GM21515 (cell line): ENCODE data around the gene CACNA1B.

Experiments used
- ATAC-seq: cut with Tn5 transposase; IDR thresholded peaks from one replicate; pipeline ENCODE4 v1.9.1; 2021; ENCODE audit not compliant: unreplicated experiment

CACNA1B gene

DNA sequence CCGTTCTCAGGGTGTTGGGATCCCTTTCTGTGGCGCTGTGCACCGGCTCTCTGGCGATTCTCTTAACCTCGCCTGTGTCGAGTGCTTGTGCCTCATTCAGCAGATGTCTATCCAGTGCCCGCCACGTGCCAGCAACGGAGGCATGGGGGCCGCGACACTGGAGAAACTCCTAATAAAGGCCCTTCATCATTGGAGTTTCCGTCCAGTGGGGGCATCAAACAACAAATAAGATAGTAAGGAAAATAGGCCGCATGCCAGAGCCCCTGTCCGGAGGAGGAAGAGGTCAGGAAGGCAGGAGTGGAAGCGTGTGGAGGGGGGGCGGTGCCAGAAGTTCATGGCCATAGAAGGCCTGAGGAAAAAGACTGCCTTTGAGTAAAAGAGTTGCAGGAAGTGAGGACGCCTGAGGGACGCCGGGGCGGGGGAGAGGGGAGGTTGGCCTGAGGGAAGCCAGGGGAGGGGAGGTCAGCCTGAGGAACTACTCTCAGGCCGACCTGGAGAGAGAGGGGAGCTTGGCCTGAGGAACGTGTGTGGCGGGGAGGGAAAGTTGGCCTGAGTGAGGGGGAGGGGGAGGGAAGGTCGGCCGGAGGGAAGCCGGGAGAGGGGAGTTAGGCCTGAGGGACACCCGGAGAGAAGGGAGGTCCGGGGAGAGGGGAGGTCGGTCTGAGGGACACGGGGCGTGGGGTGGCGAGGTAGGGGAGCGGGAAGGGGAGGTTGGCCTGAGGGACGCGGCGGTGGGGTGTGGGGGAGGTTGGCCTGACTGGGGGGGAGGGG lies 82.2 kb downstream of the CACNA1B start:
- ATAC-seq: no peak

DNA sequence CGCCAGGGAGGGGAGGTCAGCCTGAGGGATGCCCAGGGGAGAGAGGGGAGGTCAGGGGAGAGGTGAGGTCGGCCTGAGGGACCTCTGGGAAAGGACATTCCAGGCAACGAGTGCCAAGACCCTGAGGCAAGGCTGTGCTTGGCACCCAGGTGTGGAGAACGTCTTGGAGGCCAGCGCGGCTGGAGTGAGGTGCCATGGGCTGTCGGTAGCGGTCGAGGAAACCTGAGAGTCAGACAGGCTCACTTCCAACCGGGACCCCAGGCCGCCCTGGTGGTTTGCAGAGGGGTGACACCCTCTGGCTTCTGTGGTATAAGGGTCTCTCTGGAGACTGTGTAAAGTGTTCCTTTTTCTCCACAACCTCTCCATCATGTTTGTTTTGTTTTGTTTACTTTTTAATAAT lies 82.9 kb downstream of the CACNA1B start:
- ATAC-seq: no peak

DNA sequence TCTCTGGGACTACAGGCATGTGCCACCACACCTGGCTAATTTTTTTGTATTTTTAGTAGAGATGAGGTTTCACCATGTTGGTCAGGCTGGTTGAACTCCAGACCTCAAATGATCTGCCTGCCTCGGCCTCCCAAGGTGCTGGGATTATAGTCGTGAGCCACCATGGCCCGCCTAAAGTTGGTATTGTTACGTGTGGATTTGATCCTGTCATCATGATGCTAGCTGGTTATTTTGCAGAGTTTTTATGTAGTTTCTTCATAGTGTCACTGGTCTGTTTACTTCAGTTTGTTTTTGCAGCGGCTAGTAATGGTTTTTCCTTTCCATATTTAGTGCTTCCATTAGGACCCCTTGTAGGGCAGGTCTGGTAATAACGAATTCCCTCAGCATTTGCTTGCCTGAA lies 85.9 kb downstream of the CACNA1B start:
- ATAC-seq: no peak

DNA sequence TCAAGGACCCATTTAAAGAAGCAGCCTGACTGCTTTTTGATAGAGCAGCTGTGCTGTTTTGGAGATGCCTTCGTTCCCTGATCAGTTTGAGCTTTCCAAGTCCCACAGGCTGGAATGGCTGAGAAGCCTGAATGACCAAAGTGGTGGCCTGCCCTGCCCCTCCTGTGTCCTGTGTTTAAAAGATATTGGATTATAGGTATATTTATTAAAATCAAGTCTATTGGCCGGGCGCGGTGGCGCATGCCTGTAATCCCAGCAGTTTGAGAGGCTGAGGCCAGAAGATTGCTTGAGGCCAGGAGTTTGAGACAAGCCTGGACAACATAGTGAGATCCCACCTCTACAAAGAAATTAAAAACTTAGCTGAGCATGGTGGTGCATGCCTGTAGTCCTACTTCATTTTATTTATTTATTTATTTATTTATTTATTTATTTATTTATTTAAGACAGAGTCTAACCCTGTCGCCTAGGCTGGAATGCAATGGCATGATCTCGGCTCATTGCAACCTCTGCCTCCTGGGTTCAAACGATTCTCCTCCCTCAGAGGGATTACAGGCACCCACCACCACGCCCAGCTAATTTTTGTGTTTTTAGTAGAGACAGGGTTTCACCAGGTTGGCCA lies 87.7 kb downstream of the CACNA1B start:
- ATAC-seq: no peak

DNA sequence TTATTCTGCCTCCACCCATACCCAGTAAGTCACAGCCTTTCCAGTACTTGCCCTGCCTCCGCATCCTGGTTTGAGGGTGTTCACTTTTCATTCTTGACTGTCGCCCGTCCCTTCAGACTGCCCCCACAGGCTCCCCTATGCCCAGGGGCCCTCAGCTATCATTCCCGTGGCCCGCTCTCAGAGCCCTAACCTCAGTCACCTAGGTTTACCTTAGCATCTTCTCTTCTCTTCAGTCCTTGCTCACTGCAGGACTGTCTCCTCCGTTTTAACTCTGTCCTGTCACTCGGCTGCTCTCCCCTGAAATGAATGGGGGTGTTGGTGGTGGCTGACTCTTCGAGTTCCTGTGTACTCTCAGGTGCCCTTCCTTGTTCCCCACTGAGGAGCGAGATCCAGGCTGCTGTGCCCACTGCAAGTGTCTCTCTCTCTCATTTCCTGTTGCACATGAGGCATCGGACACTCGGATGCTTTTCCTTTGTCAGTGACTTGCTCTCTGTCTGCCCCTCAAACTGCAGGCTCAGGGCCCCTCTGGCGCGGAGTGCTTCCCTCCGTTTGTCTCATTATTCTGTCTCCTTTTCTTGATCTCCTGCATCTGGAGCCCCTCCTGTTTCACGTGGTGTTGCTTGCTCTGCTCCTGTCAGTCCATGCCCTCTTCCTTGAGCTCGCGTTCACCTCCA lies 89.8 kb downstream of the CACNA1B start:
- ATAC-seq: no peak

DNA sequence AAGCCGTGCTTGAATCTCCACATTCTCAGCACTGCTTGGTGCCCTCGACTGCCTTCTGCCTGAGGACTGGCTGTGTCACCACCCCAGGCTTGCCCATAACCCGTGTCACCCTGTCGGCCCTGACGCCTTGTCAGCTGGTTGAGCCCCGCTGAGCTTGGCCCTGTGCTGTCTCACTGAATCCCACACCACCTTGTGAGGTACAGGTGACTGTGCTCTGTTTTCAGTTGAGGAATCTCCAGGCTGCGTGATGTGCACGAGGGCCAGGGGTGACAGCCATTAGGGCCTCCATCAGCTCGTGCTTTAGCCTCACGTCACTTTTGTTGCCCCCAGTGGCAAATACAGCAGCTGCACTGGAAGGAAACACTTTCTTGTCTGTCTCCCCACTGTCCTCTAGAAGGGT lies 90.7 kb downstream of the CACNA1B start:
- ATAC-seq: no peak

DNA sequence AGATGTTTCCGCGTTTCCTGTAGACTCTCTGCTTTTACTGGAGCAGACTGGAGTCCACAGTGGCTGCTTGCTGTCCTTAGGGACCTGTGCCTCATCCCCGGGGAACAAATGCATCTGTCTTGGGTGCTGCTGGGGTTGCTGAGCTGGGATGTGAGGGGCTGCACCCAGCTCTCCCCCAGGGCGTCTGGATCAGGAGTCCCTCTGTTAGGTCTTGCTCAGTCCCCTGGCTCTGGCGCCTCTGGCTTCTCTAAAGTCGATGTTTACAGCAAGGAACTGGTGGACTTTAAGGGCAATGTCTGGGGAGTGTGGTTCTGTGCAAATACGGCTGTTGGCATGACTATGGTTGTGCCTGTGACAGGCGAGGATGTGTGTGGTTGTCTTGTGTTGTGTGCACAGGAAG lies 91.4 kb downstream of the CACNA1B start:
- ATAC-seq: no peak

DNA sequence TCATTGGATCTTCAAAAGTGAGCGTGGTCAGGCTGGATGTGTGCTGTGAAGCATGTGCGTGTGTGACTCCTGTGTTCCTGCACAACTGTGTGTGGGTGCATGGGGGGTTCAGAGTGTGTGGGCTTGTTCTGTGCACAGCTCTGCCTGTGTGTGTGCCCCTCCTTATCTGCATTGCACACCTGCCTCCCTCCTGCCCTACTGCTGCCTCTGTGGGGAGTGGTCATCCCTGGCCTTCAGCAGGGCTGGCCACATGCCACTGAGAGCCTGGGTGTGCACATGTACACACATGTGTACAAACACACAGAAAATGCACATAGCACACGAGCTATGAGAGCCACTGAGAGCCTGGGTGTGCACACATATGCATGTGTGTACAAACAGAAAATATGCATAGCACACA lies 92.1 kb downstream of the CACNA1B start:
- no peak for ATAC-seq

DNA sequence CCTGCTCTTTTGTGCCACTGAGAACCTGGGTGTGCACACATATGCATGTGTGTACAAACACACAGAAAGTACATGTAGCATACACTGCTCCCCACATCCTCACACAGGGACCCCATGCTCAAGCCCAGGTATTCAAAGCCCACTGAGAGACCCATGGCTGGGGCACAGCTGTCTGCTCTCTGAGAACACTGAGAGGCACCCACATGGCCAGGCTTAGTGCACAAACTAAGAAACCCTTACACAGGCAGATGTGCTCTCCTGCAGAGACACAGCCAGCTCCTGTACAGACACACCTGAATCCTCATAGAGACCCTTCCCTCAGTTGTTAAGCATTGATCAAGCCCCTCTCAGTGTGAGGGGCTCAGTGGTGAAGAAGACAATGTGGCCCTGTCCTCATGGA lies 92.5 kb downstream of the CACNA1B start:
- no peak for ATAC-seq

DNA sequence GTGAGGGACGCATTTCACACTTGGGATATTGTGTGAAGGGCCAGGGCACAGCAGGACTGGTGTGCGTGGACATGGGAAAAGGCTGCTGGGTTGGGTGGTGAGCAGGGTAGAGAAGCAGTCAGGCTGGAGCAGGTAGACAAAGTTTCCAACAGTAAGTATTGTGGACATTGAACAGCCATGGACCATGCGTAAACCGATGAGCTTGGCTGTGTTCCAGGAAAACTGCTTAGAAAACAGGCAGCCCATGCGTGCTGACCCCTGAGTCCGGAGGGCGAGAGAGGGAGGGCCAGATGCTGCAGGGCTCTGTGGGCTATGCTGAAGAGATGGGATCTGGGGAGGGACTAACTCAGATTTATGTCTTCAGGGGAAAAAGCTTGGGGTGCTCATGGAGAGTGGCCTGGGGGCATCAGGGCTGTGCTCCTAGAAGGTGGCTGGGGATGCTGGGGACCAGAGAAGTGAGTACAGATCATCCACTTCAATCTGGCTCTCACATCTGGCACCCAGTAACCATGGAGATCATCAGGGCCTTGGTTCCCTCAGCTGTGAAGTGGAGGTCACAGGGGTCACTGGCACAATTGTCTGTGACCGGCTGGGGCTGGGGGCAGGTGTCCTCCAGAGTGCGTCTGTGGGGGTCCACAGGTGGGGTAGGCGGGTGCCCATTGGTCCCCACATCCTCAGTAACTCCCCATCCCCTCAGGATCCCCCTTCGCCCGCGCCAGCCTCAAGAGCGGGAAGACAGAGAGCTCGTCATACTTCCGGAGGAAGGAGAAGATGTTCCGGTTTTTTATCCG lies 93.3 kb downstream of the CACNA1B start:
- ATAC-seq: no peak

DNA sequence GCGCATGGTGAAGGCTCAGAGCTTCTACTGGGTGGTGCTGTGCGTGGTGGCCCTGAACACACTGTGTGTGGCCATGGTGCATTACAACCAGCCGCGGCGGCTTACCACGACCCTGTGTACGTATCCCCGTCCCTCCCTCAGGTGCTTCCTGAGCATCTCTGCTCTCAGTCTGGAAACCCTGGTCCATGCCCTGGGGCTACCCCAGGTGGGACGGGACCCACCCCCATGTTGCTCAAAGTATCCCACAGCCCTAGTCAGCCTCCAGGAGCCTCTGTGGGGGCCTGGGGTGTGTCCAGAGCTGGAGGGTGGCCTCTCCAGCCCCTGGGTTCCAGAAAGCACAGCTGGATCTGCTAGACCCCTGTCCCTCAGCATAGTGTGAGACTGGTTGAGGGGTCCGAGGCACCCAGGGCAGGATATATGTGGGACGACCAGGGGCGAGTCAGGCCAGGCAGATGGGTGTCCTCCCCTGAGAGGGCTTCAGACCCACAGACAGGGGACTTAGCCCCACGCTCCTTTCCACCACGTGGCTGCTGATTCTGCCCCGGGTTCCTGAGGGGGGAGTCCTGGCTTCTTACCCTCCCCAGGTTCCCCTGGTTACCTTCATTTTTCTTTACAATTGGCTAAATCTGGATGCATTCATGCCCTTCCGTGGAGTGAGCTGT lies 94.0 kb downstream of the CACNA1B start:
- no peak for ATAC-seq

DNA sequence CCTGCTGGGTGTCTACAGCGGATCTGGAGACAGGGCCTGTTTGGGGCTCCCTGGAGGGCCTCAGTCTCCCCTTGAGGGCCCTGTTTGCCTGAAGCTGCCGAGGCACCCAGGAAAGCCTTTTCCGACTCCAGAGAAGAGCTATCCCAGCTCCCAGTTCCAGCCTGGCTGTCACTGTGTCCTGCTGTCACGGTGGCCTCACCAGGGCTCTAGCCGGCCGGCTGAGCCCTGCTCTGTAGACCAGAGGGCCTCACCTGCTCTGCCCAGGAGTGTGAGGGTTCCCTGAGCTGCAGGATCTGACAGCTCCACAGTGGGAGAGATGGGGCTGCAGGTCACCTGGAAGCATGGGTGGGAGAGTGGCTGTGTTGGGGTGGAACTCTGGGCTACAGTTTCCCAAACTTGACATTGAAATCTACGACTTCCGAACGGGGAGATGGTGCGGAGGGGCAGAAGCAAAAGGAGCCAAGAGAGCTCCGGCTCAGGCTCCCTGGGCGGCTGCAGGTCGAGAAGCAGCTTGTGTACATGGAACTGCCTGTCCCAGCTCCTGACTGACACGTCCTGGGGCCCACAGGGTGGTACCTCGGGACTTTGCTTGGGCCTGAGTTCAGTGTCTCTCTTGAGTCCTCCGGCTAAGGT lies 94.9 kb downstream of the CACNA1B start:
- no peak for ATAC-seq

DNA sequence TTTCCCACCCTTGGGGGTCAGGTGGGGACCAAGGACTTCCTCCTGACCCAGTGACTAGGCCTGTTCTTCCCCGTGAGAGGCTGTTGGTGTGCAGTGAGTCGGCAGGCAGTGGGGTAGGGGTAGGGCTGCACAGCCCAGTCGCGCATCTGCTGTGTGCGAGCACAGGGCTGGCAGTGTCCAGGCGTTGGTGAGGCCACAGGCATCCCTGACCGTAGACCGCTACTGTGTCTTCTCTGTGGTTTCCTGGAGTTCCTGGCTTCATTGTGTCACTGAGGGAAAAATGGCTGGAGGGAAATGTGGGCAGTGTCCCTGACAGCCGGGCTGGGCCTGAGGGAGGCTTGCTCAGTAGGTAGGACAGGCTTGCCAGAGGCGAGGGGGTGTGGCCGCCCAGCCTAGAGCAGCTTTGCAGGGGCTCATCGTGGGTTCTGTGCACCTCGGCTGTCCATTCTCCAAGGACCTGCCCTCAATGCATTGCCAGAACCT lies 95.4 kb downstream of the CACNA1B start:
- no peak for ATAC-seq

DNA sequence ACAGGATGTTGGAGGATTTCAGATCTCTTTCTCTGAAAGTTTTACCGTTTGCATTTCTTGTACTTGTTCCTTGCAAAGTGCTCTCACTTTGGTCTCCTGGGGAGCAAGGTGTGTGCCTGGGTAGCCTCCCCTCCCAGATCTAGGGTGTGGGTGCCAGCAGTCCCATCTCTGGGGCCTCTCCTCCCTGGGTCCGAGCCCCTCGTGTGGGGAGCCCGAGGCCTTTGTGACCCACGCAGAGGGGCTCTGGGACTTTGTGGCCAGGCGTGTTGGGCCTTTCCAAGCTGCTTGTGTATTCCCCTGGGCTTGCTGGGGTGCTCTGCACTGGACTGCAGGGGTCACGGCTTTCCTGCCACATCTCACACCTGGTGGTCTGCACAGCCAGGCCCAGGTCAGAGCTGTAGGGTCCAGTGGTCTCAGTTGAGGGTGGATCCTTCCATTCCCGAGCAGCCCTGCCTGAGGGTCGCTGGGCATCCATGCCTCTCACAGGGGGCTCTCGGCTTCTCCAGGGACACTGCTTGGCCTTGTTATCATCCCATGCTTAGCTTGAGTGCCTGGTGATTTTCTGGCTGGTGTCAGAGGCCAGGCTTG lies 96.3 kb downstream of the CACNA1B start:
- ATAC-seq: no peak

DNA sequence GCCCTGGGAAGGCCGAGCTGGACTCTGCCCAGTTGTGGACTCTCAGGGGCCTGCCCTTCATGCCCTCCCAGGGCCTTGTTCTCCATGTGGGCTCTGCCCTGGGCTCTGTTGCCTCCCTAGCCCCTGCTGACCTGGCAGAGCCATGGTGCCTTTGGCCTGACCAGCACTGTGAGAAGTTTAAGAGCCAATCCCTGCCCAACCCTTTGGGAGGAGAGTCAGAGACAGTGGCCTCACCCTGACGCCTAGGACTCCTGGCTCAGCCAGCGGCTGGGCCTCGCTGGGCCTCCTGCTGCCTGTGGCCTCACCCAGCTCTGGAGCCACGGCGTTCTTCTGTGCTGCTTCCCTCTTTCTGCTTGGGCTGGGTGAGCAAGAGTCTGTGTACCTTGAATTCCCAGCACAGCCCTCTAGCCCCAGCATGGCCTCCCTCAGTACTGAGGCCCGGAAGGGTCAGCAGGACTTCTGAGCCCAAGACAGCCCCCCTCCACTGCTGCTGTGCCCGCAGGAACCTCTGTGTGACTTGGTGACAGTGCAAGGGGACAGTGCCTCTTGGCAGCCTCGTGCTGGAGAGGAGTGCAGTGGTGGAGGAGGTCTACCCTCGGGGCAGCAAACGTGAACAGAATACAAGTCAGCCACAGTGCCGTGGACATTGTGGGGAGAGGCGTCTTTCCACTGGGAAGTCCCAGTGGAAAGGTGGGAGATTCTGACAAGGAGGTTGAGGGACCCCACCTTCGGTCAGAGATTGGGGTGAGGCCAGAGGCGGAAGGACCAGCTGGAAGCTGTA lies 97.4 kb downstream of the CACNA1B start:
- ATAC-seq: no peak

DNA sequence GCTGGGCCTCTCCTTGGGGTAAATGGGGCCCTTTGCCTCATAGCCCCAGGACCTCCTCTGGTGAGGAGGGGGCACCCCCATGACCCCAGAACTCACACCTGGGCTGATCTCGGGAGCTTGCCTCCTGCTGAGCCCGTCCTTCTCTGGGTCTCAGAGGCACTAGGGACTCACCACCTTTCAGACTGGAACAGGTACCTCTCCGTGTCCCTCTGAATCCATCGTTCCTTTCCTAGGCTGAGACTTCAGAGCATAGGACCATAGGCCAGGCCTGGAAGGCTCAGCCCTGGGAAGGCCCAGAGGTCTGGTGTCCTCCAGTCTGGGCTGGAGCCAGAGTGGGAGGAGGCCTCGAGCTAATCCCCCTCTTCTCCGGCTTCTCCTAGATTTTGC lies 97.9 kb downstream of the CACNA1B start:
- ATAC-seq: no peak

DNA sequence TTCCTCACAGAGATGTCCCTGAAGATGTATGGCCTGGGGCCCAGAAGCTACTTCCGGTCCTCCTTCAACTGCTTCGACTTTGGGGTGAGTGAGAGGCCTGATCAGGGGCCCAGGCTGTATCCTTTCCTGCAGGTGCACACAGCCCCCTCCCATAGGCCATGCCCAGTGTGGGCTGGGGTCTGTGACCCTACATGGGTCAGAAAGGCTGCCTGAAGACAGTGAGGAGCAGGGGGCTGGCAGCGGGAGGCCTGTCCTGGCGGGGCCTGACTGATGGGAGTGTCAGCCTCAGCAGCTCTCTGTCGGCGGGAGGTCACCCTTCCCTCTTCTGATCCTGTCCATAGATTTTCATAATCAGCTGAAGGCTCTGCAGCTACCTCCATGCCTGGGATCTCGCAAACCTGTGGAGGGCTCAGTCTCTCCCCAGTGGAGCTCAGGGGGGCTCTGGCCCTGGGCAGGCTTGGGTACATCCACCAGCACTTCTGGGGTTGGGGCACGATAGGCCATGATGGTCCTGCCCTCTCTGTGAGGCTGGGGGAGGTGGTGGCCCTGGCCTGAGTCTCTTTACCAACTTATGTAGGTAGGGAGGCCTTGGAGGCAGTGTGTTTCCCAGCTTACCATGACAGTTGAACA lies 98.5 kb downstream of the CACNA1B start:
- ATAC-seq: no peak

DNA sequence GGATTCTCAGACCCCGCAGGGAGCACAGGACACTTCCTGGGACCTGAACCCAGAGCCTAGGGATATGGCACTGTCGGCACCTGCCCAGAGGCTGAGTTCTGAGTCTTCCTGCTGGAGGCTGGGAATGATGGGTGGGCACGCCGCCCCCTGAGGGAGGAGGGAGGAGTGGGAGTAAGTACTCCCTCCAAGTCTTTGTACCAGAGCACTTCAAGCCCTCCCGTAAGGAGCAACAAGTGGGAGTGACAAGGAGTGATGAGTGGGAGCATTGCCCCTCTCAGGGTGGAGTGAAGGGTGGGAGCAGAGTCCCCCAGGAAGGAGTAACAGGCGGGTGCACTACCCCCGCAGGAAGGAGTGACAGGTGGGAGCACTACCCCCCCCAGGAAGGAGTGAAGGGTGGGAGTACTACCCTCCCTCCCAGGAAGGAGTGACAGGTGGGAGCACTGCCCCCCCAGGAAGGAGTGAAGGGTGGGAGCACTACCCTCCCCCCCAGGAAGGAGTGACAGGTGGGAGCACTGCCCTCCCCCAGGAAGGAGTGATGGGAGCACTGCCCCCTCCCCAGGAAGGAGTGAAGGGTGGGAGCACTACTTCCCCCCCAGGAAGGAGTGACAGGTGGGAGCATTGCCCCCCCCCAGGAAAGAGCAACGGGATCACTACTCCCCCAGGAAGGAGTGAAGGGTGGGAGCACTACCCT lies 100.1 kb downstream of the CACNA1B start:
- ATAC-seq: no peak
